GM23338 (cell line): ENCODE results near the gene ZSWIM5. TPM values are rescaled to one million over a fixed set of nuclear protein-coding genes. Genes with fewer than 3 reads are reported as not detected.

Experiments
- ATAC-seq: fragments of 200-7000 bp; cut with Tn5 transposase; 3 replicates; pipeline ENCODE4 v1.9.1; 2020
- DNase-seq: peaks from one replicate; pipeline ENCODE4 v3.0.0-alpha.2; 2015; ENCODE audit warnings: low spot score
- H2AFZ ChIP-seq: fragments of 200-600 bp; sonication (generic); 2 replicates; pipeline ENCODE4 v1.8.0; 2016; ENCODE audit warnings: antibody characterized with exemption, mild to moderate bottlenecking, moderate library complexity
- H3F3A ChIP-seq: fragments of 200-600 bp; sonication (generic); replicated peaks from 2 replicates; pipeline ENCODE4 v1.8.0; 2017; ENCODE audit warnings: antibody characterized with exemption, mixed run types, low read depth
- H3K27ac ChIP-seq: fragments of 200-600 bp; sonication (generic); 2 replicates; pipeline ENCODE4 v1.6.1; 2016; ENCODE audit warnings: low read depth
- H3K27me3 ChIP-seq: fragments of 200-600 bp; sonication (generic); 2 replicates; pipeline ENCODE4 v1.8.0; 2016; ENCODE audit warnings: mild to moderate bottlenecking, mixed run types, moderate library complexity; ENCODE audit not compliant: insufficient read depth
- H3K36me3 ChIP-seq: fragments of 200-600 bp; sonication (generic); 2 replicates; pipeline ENCODE4 v1.8.0; 2016; ENCODE audit warnings: mild to moderate bottlenecking; ENCODE audit not compliant: insufficient read depth
- H3K4me1 ChIP-seq: fragments of 200-600 bp; sonication (generic); 2 replicates; pipeline ENCODE4 v1.8.0; 2016; ENCODE audit warnings: mild to moderate bottlenecking, moderate library complexity; ENCODE audit not compliant: insufficient read depth
- H3K4me2 ChIP-seq: fragments of 200-600 bp; sonication (generic); 2 replicates; pipeline ENCODE4 v1.7.1; 2017; ENCODE audit warnings: mixed run types
- H3K4me3 ChIP-seq: fragments of 200-600 bp; sonication (generic); 2 replicates; pipeline ENCODE4 v1.6.1; 2016; ENCODE audit warnings: mixed run types
- H3K79me2 ChIP-seq: fragments of 200-600 bp; sonication (generic); replicated peaks from 2 replicates; pipeline ENCODE4 v1.8.0; 2017; ENCODE audit warnings: mild to moderate bottlenecking; ENCODE audit not compliant: insufficient read depth
- H3K9me2 ChIP-seq: fragments of 200-600 bp; sonication (generic); 2 replicates; pipeline ENCODE4 v1.8.0; 2017; ENCODE audit not compliant: insufficient read depth
- H4K20me1 ChIP-seq: fragments of 200-600 bp; sonication (generic); replicated peaks from 2 replicates; pipeline ENCODE4 v1.8.0; 2017; ENCODE audit warnings: mild to moderate bottlenecking; ENCODE audit not compliant: insufficient read depth
- H3K27ac Mint-ChIP-seq: 2 replicates; pipeline ENCODE4 v1.8.0; 2020; ENCODE audit warnings: inconsistent platforms, mild to moderate bottlenecking, moderate library complexity, mixed read lengths
- H3K27me3 Mint-ChIP-seq: 3 replicates; pipeline ENCODE4 v1.8.0; 2022; ENCODE audit warnings: low read depth, mild to moderate bottlenecking, moderate library complexity, mixed read lengths, inconsistent platforms; ENCODE audit not compliant: insufficient read depth, poor library complexity
- H3K36me3 Mint-ChIP-seq: 3 replicates; pipeline ENCODE4 v1.8.0; 2021; ENCODE audit warnings: low read depth, mild to moderate bottlenecking, inconsistent platforms, moderate library complexity, mixed read lengths
- H3K4me1 Mint-ChIP-seq: 3 replicates; pipeline ENCODE4 v1.8.0; 2020; ENCODE audit warnings: mild to moderate bottlenecking, inconsistent platforms, mixed read lengths
- H3K4me3 Mint-ChIP-seq: 3 replicates; pipeline ENCODE4 v1.8.0; 2021; ENCODE audit warnings: moderate library complexity, mild to moderate bottlenecking, inconsistent platforms, mixed read lengths
- H3K9me3 Mint-ChIP-seq: 3 replicates; pipeline ENCODE4 v1.8.0; 2020; ENCODE audit warnings: moderate library complexity, mild to moderate bottlenecking, inconsistent platforms, mixed read lengths
- CREB1 ChIP-seq: fragments of 250-450 bp; sonication (Bioruptor Pico); IDR thresholded peaks from 2 replicates; pipeline ENCODE4 v1.5.0; 2020; ENCODE audit warnings: low read depth, mild to moderate bottlenecking, moderate library complexity
- CTCF ChIP-seq, 2 experiments: fragments of 200-600 bp in 1 of 2; sonication (generic) in 1 of 2; conservative IDR thresholded peaks; 2 replicates each; pipeline versions ENCODE4 v1.5.1 to v1.6.1; 2016 to 2017; ENCODE audit warnings: antibody characterized with exemption in 2 of 2, low read depth in 2 of 2, mild to moderate bottlenecking in 2 of 2, moderate library complexity in 1 of 2
- ETS1 ChIP-seq: IDR thresholded peaks from 2 replicates; pipeline ENCODE4 v1.6.1; 2016; ENCODE audit warnings: antibody characterized with exemption
- EZH2 ChIP-seq: fragments of 200-600 bp; sonication (generic); IDR thresholded peaks from one replicate; pipeline ENCODE4 v1.8.0; 2017; ENCODE audit warnings: antibody characterized with exemption, mild to moderate bottlenecking, low read depth; ENCODE audit not compliant: unreplicated experiment
- EZH2phosphoT487 ChIP-seq: fragments of 200-600 bp; sonication (generic); IDR thresholded peaks from one replicate; pipeline ENCODE4 v1.8.1; 2018; ENCODE audit warnings: antibody characterized with exemption; ENCODE audit not compliant: unreplicated experiment
- JUNB ChIP-seq: IDR thresholded peaks from one replicate; pipeline ENCODE4 v1.6.1; 2016; ENCODE audit warnings: antibody characterized with exemption; ENCODE audit not compliant: unreplicated experiment
- NANOG ChIP-seq: IDR thresholded peaks from 2 replicates; pipeline ENCODE4 v1.6.1; 2016; ENCODE audit warnings: antibody characterized with exemption, borderline replicate concordance
- POLR2AphosphoS5 ChIP-seq: IDR thresholded peaks from 2 replicates; pipeline ENCODE4 v1.6.1; 2016; ENCODE audit warnings: antibody characterized with exemption, low read depth
- REST ChIP-seq: IDR thresholded peaks from one replicate; pipeline ENCODE4 v1.6.1; 2018; ENCODE audit warnings: antibody characterized with exemption; ENCODE audit not compliant: unreplicated experiment
- STAT1 ChIP-seq: IDR thresholded peaks from one replicate; pipeline ENCODE4 v1.6.1; 2016; ENCODE audit warnings: antibody characterized with exemption; ENCODE audit not compliant: unreplicated experiment
- ZNF114 ChIP-seq: fragments of 250-450 bp; sonication (Bioruptor Pico); IDR thresholded peaks from 2 replicates; pipeline ENCODE4 v1.5.0; 2020; ENCODE audit warnings: mild to moderate bottlenecking, moderate library complexity
- ZNF331 ChIP-seq: fragments of 250-450 bp; sonication (Bioruptor Pico); IDR thresholded peaks from 2 replicates; pipeline ENCODE4 v1.5.0; 2020; ENCODE audit warnings: low read depth, mild to moderate bottlenecking, moderate library complexity
- ZNF462 ChIP-seq: fragments of 250-450 bp; sonication (Bioruptor Pico); IDR thresholded peaks from 2 replicates; pipeline ENCODE4 v1.5.0; 2020; ENCODE audit warnings: mild to moderate bottlenecking, moderate library complexity
- polyA plus RNA-seq: library from polyadenylated mRNA; unstranded; fragments of >200 nt; fragmentation: Nextera tagmentation; extraction: Ambion mirVana; gene quantifications from 2 replicates; pipeline ENCODE4 v1.2.1, GENCODE V29; 2016
- total RNA-seq: library from RNA; depleted of rRNA; stranded (reverse); fragments of >200 nt; shearing (Covaris generic); gene quantifications from 2 replicates; pipeline ENCODE4 v1.2.3, GENCODE V29; 2014

ZSWIM5 gene
- total and polyA plus RNA-seq, 2 experiments from 2014 or later, result 0.65 to 3.6 TPM

GRCh38 chr1:44999232-44999631, 207.2 kb downstream of the ZSWIM5 start:
- no peak for ATAC-seq
- no peak overlapping the region for H3K27ac Mint-ChIP-seq
- Histone ChIP-seq H3K4me2 (no peak overlapping the region), H3K4me3 (no peak overlapping the region), H3K36me3 (no peaks in the 10 kb centered on the region), H3K9me2 (no peaks in the 10 kb centered on the region), H3K79me2 (no peaks in the 10 kb centered on the region), H3K4me1 (peaks cover 6% of the 10 kb centered on the region; the same call in 1 of the 2 replicates), H3K27ac (no peak overlapping the region), H2AFZ (no peak overlapping the region), H3F3A (no peaks in the 10 kb centered on the region), H4K20me1 (no peaks in the 10 kb centered on the region; the same call in 1 of the 2 replicates), H3K27me3 (no peaks in the 10 kb centered on the region)
- no peak for TF ChIP-seq REST
- TF ChIP-seq EZH2phosphoT487, result no peak
- TF ChIP-seq NANOG, result no peak
- no peak for TF ChIP-seq CREB1
- TF ChIP-seq STAT1, result no peak
- no peak for TF ChIP-seq POLR2AphosphoS5
- no peak for TF ChIP-seq CTCF (conservative IDR thresholded peaks at IDR 0.05; ENCODE audit: low read depth in 2 of 2)
- no peak for TF ChIP-seq ETS1
- no peak for TF ChIP-seq JUNB
- TF ChIP-seq ZNF462 (CRISPR knock-in tag), result no peak
- TF ChIP-seq ZNF114 (CRISPR knock-in tag), result no peak
- TF ChIP-seq ZNF331 (CRISPR knock-in tag), result no peak
- no peak for TF ChIP-seq EZH2
- H3K4me1 Mint-ChIP-seq, result peaks cover 5% of the 10 kb centered on the region; the same call in 1 of the 3 replicates
- no peaks in the 10 kb centered on the region for H3K27me3 Mint-ChIP-seq
- no peak overlapping the region for H3K4me3 Mint-ChIP-seq
- DNase-seq, result no peak
- H3K9me3 Mint-ChIP-seq, result no peaks in the 10 kb centered on the region; the same call in 2 of the 3 replicates
- peaks cover 9% of the 10 kb centered on the region; the same call in 2 of the 3 replicates for H3K36me3 Mint-ChIP-seq
